OCI-LY7 (cell line): Measurements from ENCODE around the gene HOXC9.

ENCODE experiments used
- CTCF ChIP-seq: fragments of 200-600 bp; sonication (generic); conservative IDR thresholded peaks from 2 replicates; pipeline ENCODE4 v1.5.1; 2014; ENCODE audit warnings: mild to moderate bottlenecking, antibody characterized with exemption, low read length, moderate library complexity, mixed read lengths
- EZH2phosphoT487 ChIP-seq: fragments of 200-600 bp; sonication (generic); IDR thresholded peaks from 2 replicates; pipeline ENCODE4 v1.6.1; 2018; ENCODE audit warnings: low read depth, borderline replicate concordance, mild to moderate bottlenecking, mixed run types, antibody characterized with exemption, low read length, moderate library complexity, mixed read lengths

- no peak for TF ChIP-seq CTCF
- TF ChIP-seq EZH2phosphoT487 = no peak
These were observed 39.0 kb downstream of the HOXC9 start for GRCh38 chr12:54038871-54039414.
